Endodermal cell (in vitro differentiated cells): Measurements from ENCODE around the gene NINJ2. TPM values are rescaled to one million over a fixed set of nuclear protein-coding genes. Genes with fewer than 3 reads are reported as not detected.

Source experiments
- DNase-seq: peaks from one replicate; pipeline ENCODE4 v3.0.0-alpha.2; 2017
- H3K27ac ChIP-seq: 2 replicates; pipeline ENCODE4 v1.5.1; 2013; ENCODE audit warnings: mild to moderate bottlenecking, low read depth, low read length, moderate library complexity
- H3K27me3 ChIP-seq: 2 replicates; pipeline ENCODE4 v1.6.1; 2013; ENCODE audit warnings: mild to moderate bottlenecking, low read length, moderate library complexity; ENCODE audit not compliant: insufficient read depth, control insufficient read depth, poor library complexity, severe bottlenecking
- H3K36me3 ChIP-seq: 2 replicates; pipeline ENCODE4 v1.7.0; 2013; ENCODE audit warnings: mild to moderate bottlenecking, low read length, moderate library complexity; ENCODE audit not compliant: control insufficient read depth, insufficient read depth
- H3K4me1 ChIP-seq: one replicate; pipeline ENCODE4 v1.7.0; 2013; ENCODE audit warnings: low read length; ENCODE audit not compliant: control insufficient read depth, insufficient read depth
- H3K4me3 ChIP-seq: 2 replicates; pipeline ENCODE4 v1.5.1; 2013; ENCODE audit warnings: mild to moderate bottlenecking, low read length, moderate library complexity
- H3K9ac ChIP-seq: 2 replicates; pipeline ENCODE4 v1.6.1; 2013; ENCODE audit warnings: mild to moderate bottlenecking, low read length, moderate library complexity; ENCODE audit not compliant: poor library complexity, severe bottlenecking; ENCODE audit errors: extremely low read depth
- H3K9me3 ChIP-seq: 2 replicates; pipeline ENCODE4 v1.6.1; 2013; ENCODE audit warnings: mild to moderate bottlenecking, low read length, moderate library complexity; ENCODE audit not compliant: control insufficient read depth
- H3K27ac Mint-ChIP-seq: 2 replicates; pipeline ENCODE4 v1.8.0; 2020; ENCODE audit warnings: mixed read lengths
- H3K27me3 Mint-ChIP-seq: 2 replicates; pipeline ENCODE4 v1.8.0; 2021; ENCODE audit warnings: mild to moderate bottlenecking, mixed read lengths; ENCODE audit not compliant: insufficient read depth
- H3K36me3 Mint-ChIP-seq: 2 replicates; pipeline ENCODE4 v1.8.0; 2020; ENCODE audit warnings: low read depth, mixed read lengths
- H3K4me1 Mint-ChIP-seq: 2 replicates; pipeline ENCODE4 v1.8.0; 2020; ENCODE audit warnings: mixed read lengths
- H3K4me3 Mint-ChIP-seq: 2 replicates; pipeline ENCODE4 v1.8.0; 2020; ENCODE audit warnings: mild to moderate bottlenecking, moderate library complexity, mixed read lengths
- H3K9me3 Mint-ChIP-seq: 2 replicates; pipeline ENCODE4 v1.8.0; 2020; ENCODE audit warnings: mild to moderate bottlenecking, mixed read lengths
- CTCF ChIP-seq: fragments of 200-600 bp; sonication (generic); conservative IDR thresholded peaks from 2 replicates; pipeline ENCODE4 v1.5.0; 2021; ENCODE audit warnings: antibody characterized with exemption, mild to moderate bottlenecking
- WGBS, 2 experiments: methylation state at CpG; one replicate each; pipeline versions ENCODE4 v1.1.5 to v1.1.7; 2013; ENCODE audit warnings: missing lambda C conversion rate in 2 of 2, mixed read lengths in 1 of 2; ENCODE audit not compliant: insufficient coverage in 1 of 2, insufficient read length in 1 of 2; 5-methylcytosine and 5-hydroxymethylcytosine counted together
- total RNA-seq, 2 donors: library from RNA; stranded (reverse); fragmentation: NEBNext Ultra II Directional in 1 of 2; extraction: Animal tissue kit (Norgen Biotek cat#: 25700) in 1 of 2; gene quantifications; 2 replicates in 1 of 2; 3 replicates in 1 of 2; pipeline ENCODE4 v1.2.1, GENCODE V29; 2021

The NINJ2 gene
- total RNA-seq, 2 donors from 2014 or later = 0.73 to 5.1 TPM

- no peak overlapping the region for H3K9ac ChIP-seq
- H3K27me3 ChIP-seq = no peaks in the 10 kb centered on the region
- WGBS, 2 experiments = 60 to 86% methylated on average over 1 to 4 of the region's 4 CpGs
- Mint-ChIP-seq H3K9me3 (no peaks in the 10 kb centered on the region), H3K27ac (no peak overlapping the region), H3K27me3 (no peaks in the 10 kb centered on the region), H3K4me1 (peaks cover 4% of the 10 kb centered on the region), H3K36me3 (no peaks in the 10 kb centered on the region), H3K4me3 (no peak overlapping the region)
- no peak for TF ChIP-seq CTCF
- no peak overlapping the region for H3K4me3 ChIP-seq
- DNase-seq = no peak
- no peaks in the 10 kb centered on the region for H3K4me1 ChIP-seq
- H3K36me3 ChIP-seq = no peaks in the 10 kb centered on the region
- no peak overlapping the region for H3K27ac ChIP-seq
- no peaks in the 10 kb centered on the region for H3K9me3 ChIP-seq
These were observed 21.2 kb upstream of the NINJ2 start for GRCh38 chr12:684416-684815.

DNA sequence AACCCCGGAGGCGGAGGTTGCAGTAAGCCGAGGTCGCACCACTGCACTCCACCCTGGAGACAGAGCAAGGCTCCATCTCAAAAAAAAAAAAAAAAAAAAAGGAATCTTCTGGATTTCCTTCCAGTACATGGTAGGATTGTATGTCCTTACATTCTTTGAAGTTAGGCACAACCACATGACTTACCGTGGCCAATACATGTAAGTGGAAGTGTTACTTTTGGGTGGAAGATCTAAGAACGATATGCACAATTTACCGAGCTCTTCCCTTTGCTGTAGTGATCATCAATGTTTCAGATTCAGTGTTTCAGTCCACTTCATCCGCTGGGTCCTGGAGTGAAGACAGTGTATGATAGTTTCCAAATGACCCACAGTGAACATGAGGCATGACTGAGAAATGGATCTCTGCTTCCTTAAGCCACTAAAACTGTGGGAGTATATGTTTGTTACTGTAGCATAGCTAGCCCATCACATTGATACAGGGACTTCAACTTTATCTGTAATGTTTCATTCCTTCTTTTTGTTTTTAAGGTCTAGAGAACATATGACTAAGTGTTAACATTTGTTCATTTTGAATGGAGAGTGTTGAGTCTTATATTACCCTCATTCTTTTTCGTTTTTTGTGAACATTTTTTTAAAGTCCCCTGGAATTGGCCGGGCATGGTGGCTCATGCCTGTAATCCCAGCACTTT lies 18.5 kb upstream of the NINJ2 start:
- Mint-ChIP-seq H3K9me3 (no peaks in the 10 kb centered on the region), H3K4me3 (no peak overlapping the region), H3K36me3 (no peaks in the 10 kb centered on the region), H3K27ac (no peak overlapping the region), H3K27me3 (no peaks in the 10 kb centered on the region), H3K4me1 (peaks cover 4% of the 10 kb centered on the region)
- DNase-seq = no peak
- Histone ChIP-seq H3K27me3 (no peaks in the 10 kb centered on the region), H3K9ac (no peak overlapping the region), H3K36me3 (no peaks in the 10 kb centered on the region), H3K4me3 (no peak overlapping the region), H3K27ac (no peak overlapping the region), H3K4me1 (no peaks in the 10 kb centered on the region), H3K9me3 (no peaks in the 10 kb centered on the region)
- 94 to 97% methylated on average over 5 to 10 of the region's 10 CpGs for WGBS, 2 experiments
- no peak for TF ChIP-seq CTCF

DNA sequence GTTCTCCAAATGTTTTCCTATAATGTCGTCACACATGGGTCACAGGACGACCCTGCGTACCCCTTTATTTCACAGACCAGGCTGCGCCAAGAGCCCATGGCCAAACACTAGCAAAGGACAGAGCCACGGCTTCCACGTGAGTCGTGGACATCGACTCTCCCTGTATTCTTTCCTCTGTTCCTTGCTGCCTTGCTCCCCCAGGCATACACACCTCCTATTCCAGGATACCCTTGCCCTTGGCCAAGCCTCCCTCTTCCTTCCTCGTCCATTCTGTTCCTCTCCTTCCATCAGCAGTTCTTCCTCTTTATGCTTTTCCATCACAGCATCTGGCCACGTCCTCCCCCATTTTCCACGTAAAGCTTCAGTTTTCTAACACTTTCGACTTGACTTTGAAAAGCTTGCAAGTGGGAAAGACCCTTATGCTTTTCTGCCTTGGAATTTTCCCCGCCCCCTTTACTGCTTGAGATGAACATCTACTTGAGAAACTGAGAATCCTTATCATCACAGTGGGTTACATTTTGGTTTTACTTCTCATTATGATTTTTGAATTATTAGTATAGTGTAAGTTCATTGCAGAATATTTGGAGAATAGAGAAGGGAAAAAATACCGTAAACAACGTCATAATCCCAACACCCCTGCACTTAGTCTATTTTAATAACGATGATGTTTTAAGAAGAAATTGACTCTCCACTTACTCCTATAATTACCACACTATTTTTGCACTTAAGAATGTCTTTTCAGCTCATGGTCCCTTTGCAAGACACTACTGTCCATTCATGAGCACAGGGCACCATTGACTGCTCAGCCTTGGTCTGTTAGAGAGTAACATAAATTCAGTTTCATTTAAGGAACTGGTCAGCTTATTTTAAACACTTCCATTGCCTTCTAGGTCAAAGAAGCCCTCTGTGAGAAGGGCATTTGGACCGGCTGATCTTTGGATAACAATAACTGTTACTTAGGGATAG lies 15.8 kb upstream of the NINJ2 start:
- Histone ChIP-seq H3K4me3 (no peak overlapping the region), H3K36me3 (no peaks in the 10 kb centered on the region), H3K9ac (no peak overlapping the region), H3K9me3 (no peaks in the 10 kb centered on the region), H3K4me1 (no peaks in the 10 kb centered on the region), H3K27ac (no peak overlapping the region), H3K27me3 (no peaks in the 10 kb centered on the region)
- TF ChIP-seq CTCF = no peak
- Mint-ChIP-seq H3K36me3 (no peaks in the 10 kb centered on the region), H3K4me1 (peaks cover 5% of the 10 kb centered on the region), H3K9me3 (no peaks in the 10 kb centered on the region), H3K27ac (no peak overlapping the region), H3K27me3 (peaks cover 2% of the 10 kb centered on the region), H3K4me3 (no peak overlapping the region)
- DNase-seq = no peak
- WGBS, 2 experiments = 90 to 94% methylated on average over 13 to 15 of the region's 17 CpGs
